Loucy (cell line): Measurements from ENCODE around the gene NR2F2.

ENCODE experiments used
- EZH2phosphoT487 ChIP-seq: fragments of 200-600 bp; IDR thresholded peaks from 2 replicates; pipeline ENCODE4 v1.6.1; 2018; ENCODE audit warnings: antibody characterized with exemption, mild to moderate bottlenecking, moderate library complexity, borderline replicate concordance
- TF ChIP-seq, protein P1 (sequence below): fragments of 200-600 bp; sonication (generic); conservative IDR thresholded peaks from 2 replicates; pipeline ENCODE4 v1.5.1; 2014; ENCODE audit warnings: mild to moderate bottlenecking, antibody characterized with exemption, low read length

DNA sequence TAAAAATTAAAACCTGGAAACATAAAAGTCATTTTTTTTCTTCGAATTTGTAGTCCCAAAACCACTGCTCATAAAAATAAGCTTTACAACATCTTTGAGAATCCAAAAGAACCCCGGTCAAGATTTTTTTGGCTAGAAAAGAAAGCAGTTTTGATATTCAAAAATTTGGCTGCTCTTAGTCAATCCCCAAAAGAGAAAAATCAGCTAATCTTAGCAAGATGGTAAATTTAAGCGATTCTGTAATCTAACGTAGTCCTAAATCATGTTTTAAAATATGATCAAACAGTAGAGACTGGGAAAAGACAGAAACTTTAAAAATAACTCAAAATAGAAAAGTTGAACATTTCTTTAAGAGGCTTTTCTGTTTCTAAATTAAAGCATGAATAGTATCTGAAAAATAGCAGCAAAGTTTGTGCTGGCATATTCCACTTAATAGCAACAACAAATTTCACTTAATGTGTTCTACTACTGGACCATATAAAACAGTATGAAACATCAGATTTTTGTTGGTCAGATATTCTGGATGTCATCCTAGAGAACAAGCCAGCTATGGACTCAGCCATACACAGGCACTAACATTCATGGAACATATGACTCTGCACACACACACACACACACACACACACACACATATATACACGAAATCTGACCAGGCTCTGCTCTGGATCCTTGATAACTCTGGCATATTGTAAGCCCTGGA, 19.1 kb upstream of the NR2F2 start:
- TF ChIP-seq, protein P1, sequence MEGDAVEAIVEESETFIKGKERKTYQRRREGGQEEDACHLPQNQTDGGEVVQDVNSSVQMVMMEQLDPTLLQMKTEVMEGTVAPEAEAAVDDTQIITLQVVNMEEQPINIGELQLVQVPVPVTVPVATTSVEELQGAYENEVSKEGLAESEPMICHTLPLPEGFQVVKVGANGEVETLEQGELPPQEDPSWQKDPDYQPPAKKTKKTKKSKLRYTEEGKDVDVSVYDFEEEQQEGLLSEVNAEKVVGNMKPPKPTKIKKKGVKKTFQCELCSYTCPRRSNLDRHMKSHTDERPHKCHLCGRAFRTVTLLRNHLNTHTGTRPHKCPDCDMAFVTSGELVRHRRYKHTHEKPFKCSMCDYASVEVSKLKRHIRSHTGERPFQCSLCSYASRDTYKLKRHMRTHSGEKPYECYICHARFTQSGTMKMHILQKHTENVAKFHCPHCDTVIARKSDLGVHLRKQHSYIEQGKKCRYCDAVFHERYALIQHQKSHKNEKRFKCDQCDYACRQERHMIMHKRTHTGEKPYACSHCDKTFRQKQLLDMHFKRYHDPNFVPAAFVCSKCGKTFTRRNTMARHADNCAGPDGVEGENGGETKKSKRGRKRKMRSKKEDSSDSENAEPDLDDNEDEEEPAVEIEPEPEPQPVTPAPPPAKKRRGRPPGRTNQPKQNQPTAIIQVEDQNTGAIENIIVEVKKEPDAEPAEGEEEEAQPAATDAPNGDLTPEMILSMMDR = no peak
- TF ChIP-seq EZH2phosphoT487 = no peak
